KOPT-K1 (cell line): ENCODE data around the gene ICAM1.
A peak's percentile ranks its signal among the peaks of the same experiment; 100 is the strongest.
"Not testable (repeated sequence)": the region's sequence is repeated elsewhere in the genome, so short reads cannot be mapped to it uniquely, and the experiment has no call there.

ENCODE experiments used
- H3K27ac ChIP-seq: fragments of 200-600 bp; sonication (generic); 2 replicates; pipeline ENCODE4 v1.5.1; 2016; ENCODE audit warnings: antibody characterized with exemption, mild to moderate bottlenecking, low read depth, low read length; ENCODE audit not compliant: poor library complexity, severe bottlenecking
- H3K36me3 ChIP-seq: fragments of 200-600 bp; sonication (generic); 2 replicates; pipeline ENCODE4 v1.5.1; 2017; ENCODE audit warnings: antibody characterized with exemption, mild to moderate bottlenecking, low read length, moderate library complexity; ENCODE audit not compliant: insufficient read depth
- H3K9me3 ChIP-seq: fragments of 200-600 bp; sonication (generic); 2 replicates; pipeline ENCODE4 v1.5.1; 2017; ENCODE audit warnings: antibody characterized with exemption, low read length, mild to moderate bottlenecking; ENCODE audit not compliant: insufficient read depth, poor library complexity, severe bottlenecking

The ICAM1 gene

GRCh38 chr19:10235003-10235402 lies 35.9 kb upstream of the ICAM1 start:
- Histone ChIP-seq H3K9me3 (no peaks in the 10 kb centered on the region), H3K36me3 (no peaks in the 10 kb centered on the region), H3K27ac (no peak overlapping the region)

GRCh38 chr19:10235409-10235808 lies 35.5 kb upstream of the ICAM1 start:
- not testable (repeated sequence) for H3K27ac ChIP-seq, H3K36me3 ChIP-seq, H3K9me3 ChIP-seq

- Histone ChIP-seq H3K9me3 (no peaks in the 10 kb centered on the region), H3K27ac (no peak overlapping the region), H3K36me3 (no peaks in the 10 kb centered on the region)
Measured at GRCh38 chr19:10237702-10238101, 33.2 kb upstream of the ICAM1 start.

- H3K27ac ChIP-seq: no peak overlapping the region
- H3K9me3 ChIP-seq: no peaks in the 10 kb centered on the region
- no peaks in the 10 kb centered on the region for H3K36me3 ChIP-seq
Measured at GRCh38 chr19:10238172-10238783, 32.6 kb upstream of the ICAM1 start.

- H3K36me3 ChIP-seq, H3K9me3 ChIP-seq, H3K27ac ChIP-seq: not testable (repeated sequence)
Measured at GRCh38 chr19:10241826-10242449, 29.0 kb upstream of the ICAM1 start.

- H3K27ac ChIP-seq: no peak overlapping the region
- H3K36me3 ChIP-seq: no peaks in the 10 kb centered on the region
- no peaks in the 10 kb centered on the region for H3K9me3 ChIP-seq
Measured at GRCh38 chr19:10243606-10244005, 27.3 kb upstream of the ICAM1 start.

- no peaks in the 10 kb centered on the region for H3K9me3 ChIP-seq
- no peak overlapping the region for H3K27ac ChIP-seq
- no peaks in the 10 kb centered on the region for H3K36me3 ChIP-seq
Measured at GRCh38 chr19:10245189-10245939, 25.6 kb upstream of the ICAM1 start.

GRCh38 chr19:10246511-10246910 lies 24.4 kb upstream of the ICAM1 start:
- H3K27ac ChIP-seq: no peak overlapping the region
- H3K9me3 ChIP-seq: no peaks in the 10 kb centered on the region
- H3K36me3 ChIP-seq: no peaks in the 10 kb centered on the region

GRCh38 chr19:10251792-10252694 lies 18.9 kb upstream of the ICAM1 start, which contains the start of gene MRPL4:
Gene MRPL4, plus strand, starts transcription at chr19:10252214. Its CDS starts 40 bp downstream, at chr19:10252254.
- Histone ChIP-seq H3K36me3 (peaks cover 36% of the 10 kb centered on the region), H3K9me3 (no peaks in the 10 kb centered on the region), H3K27ac (peak within 1 kb of the TSS; percentile 81)

- Histone ChIP-seq H3K27ac (peak overlapping the region; percentile 81), H3K9me3 (no peaks in the 10 kb centered on the region), H3K36me3 (peaks cover 43% of the 10 kb centered on the region)
Measured at GRCh38 chr19:10252707-10253106, 18.2 kb upstream of the ICAM1 start.

GRCh38 chr19:10254244-10254643 lies 16.7 kb upstream of the ICAM1 start:
- peaks cover 58% of the 10 kb centered on the region for H3K36me3 ChIP-seq
- no peak overlapping the region for H3K27ac ChIP-seq
- H3K9me3 ChIP-seq: no peaks in the 10 kb centered on the region

- Histone ChIP-seq H3K36me3 (peaks cover 66% of the 10 kb centered on the region), H3K27ac (no peak overlapping the region), H3K9me3 (no peaks in the 10 kb centered on the region)
Measured at GRCh38 chr19:10255358-10255757, 15.6 kb upstream of the ICAM1 start.

GRCh38 chr19:10256551-10256950 lies 14.4 kb upstream of the ICAM1 start:
- Histone ChIP-seq H3K27ac (no peak overlapping the region), H3K36me3 (peaks cover 66% of the 10 kb centered on the region), H3K9me3 (no peaks in the 10 kb centered on the region)

GRCh38 chr19:10256970-10257615 lies 13.8 kb upstream of the ICAM1 start:
- no peaks in the 10 kb centered on the region for H3K9me3 ChIP-seq
- no peak overlapping the region for H3K27ac ChIP-seq
- peaks cover 66% of the 10 kb centered on the region for H3K36me3 ChIP-seq
